HepG2 (cell line): ENCODE data around the gene HS3ST4.
"Not testable (repeated sequence)": the region's sequence is repeated elsewhere in the genome, so short reads cannot be mapped to it uniquely, and the experiment has no call there.

ENCODE experiments used
- ASH2L ChIP-seq: fragments of 300-600, 200-600 bp; sonication (generic); IDR thresholded peaks from 2 replicates; pipeline ENCODE4 v1.7.0; 2017; ENCODE audit warnings: low read depth, mild to moderate bottlenecking, moderate library complexity, mixed read lengths, low read length; ENCODE audit not compliant: insufficient read length
- EZH2 ChIP-seq: conservative IDR thresholded peaks from 2 replicates; pipeline ENCODE4 v1.6.1; 2012; ENCODE audit warnings: mild to moderate bottlenecking, low read depth, low read length, moderate library complexity
- HDAC2 ChIP-seq: sonication (generic); formaldehyde crosslinking; IDR thresholded peaks from 2 replicates; pipeline ENCODE4 v1.4.0; 2020; ENCODE audit warnings: missing genetic modification reagents
- POLR2A ChIP-seq, 2 experiments: IDR thresholded peaks; 2 replicates each; pipeline ENCODE4 v1.6.1; 2011; ENCODE audit warnings: low read depth in 2 of 2, low read length in 2 of 2, mild to moderate bottlenecking in 1 of 2, moderate library complexity in 1 of 2; ENCODE audit not compliant: insufficient read depth in 1 of 2
- ZBTB42 ChIP-seq: sonication (generic); formaldehyde crosslinking; IDR thresholded peaks from 2 replicates; pipeline ENCODE4 v1.5.0; 2020; ENCODE audit warnings: mild to moderate bottlenecking, missing genetic modification reagents

DNA sequence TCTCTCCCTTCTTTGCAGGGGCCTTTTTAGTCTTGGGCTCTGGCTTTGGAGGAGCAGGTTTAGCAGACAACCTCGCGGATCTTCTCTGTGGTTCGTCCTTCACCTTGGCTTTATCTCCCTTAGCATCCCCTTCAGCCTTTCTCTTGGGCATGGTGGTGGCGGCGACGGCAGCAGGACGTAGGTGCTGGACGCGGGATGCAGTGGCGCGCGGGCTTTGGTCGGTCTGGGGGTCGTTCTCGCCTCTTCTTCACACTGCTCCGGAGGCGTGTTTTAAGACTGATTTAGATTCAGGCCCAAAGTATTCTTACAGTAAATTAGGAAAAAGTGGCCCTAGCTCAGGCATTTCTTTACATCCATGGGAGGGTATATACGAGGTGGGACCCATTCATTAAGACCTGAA, 340.9 kb downstream of the HS3ST4 start:
- TF ChIP-seq POLR2A (IDR thresholded peaks at IDR 0.05; ENCODE audit: insufficient read depth in 1 of 2, low read depth in 2 of 2, low read length in 2 of 2); ASH2L; ZBTB42 (CRISPR knock-in tag); EZH2; HDAC2: not testable (repeated sequence)
